ENCODE results near the gene PTGIS.

The PTGIS gene

DNA sequence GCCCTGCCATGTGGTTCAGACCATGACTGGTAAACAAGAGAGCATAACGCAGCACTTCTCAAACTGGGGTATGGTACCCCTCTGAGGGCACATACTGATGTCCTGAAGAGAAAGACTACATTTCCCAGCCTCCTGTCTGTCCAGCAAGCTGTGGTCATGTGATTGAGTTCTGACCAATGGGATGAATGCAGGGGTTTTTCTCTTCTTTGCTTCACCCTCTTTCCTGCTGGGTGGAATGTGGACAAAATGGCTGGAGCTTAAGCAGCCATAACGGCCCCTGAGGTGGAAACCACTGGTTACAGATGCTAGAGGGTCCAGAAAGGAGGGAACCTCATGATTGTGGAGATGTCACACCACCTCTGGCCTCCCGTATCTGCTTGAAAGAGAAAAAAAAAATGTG, 66.0 kb downstream of the PTGIS start:
- no peak for DNase-seq

DNA sequence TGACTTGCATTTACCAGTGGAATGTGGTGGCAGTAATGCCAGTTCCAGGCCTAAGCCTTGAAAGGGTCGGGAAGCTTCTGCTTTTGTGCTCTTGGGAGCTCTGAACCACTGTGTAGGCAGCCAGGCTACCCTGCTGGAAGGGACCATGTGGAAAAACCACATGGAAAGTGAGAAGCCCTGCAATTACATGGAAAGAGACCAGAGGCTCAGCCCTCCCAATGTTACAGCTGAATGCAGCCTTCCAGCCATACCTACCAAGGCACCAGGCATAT, 70.6 kb downstream of the PTGIS start:
- no peak for DNase-seq

- no peak for DNase-seq
Measured at GRCh38 chr20:49496553-49497397, 71.2 kb downstream of the PTGIS start.

DNA sequence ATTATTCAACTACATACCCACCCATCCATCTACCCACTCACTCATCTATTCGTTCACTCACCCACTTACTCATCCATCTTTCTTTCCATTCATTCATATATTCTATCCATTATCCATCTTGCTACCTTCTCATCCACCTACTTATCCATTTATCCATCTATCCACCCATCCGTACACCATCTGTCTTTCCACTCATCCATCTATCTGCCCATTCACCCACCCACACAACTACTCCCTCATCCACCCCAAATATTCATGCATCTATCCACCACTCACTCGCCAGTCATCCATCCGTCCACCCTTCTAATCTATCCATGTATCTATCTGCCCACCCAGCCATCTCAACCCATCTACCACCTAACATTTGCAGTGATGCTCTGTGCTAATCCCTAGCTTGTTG, 71.9 kb downstream of the PTGIS start:
- DNase-seq: no peak

DNA sequence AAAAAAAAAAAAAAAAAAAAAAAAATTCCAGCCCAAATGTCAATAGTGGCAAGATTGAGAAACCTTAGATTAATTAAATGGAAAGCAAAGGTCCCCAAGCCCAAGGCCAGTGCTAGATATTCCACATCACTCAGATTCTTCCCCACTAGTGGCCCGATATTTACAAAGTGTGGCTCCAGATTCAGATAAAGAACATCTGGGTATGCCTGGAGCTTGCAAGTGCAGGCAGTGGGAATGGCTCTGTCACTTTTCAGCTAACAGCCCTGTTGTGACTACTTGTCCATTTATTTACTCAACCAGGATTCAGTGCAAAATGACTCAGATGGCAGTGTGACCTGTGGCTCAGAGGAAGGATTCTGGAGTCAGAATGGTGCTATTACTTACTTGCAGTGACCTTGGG, 77.2 kb downstream of the PTGIS start:
- no peak for DNase-seq

- DNase-seq: no peak
Measured at GRCh38 chr20:49489688-49490087, 78.2 kb downstream of the PTGIS start.

- DNase-seq: no peak
Measured at GRCh38 chr20:49486064-49486463, 81.9 kb downstream of the PTGIS start.

GRCh38 chr20:49485563-49485962, 82.4 kb downstream of the PTGIS start:
- DNase-seq: no peak

DNA sequence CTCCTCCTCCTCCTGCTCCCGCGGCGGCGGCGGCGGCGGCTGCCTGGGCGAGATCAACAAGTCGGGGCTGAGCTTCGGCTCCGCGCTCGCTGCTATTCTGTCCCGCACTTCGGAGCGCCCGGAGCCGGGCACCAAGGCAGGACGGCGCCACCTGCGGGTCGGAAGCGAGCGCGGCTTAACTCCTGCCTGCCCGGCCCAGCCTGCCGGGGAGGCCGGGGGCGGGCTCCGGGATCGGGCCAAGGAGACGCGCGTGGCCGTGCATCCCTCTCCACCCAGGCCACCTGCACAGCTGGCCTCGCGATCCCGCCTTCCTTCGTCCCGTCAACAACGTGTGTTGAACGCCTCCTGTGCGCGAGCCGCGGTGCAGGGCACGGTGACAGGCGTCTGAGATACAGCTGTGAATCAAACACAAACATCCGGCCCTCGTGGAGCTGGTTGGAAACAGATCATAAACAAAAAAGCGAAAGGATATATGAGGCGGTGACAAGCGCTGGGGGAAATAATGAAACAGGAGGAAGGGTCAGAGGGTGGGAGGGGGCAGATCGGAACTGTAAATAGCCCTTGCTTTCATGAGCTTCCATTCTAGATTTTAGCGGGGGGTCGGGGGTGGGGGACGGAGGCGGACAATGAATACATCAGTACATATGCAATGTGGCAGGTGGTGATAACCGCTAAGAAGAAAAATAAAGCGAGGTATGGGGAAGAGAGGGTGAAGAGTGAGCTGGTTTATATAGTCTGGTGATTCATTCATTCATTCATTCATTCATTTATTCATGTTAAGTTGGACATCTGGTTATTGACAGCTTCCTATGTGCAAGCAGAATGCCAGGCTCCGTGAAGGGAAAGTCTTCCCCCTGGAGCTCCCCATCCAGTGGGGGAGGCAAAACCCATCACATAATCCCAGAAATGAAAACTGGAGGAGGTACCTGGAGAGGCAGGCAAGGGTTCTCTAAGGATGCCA, 83.5 kb downstream of the PTGIS start:
- peak in 48 of 51 donors; percentile 12 to 84 (median 56) for DNase-seq

DNA sequence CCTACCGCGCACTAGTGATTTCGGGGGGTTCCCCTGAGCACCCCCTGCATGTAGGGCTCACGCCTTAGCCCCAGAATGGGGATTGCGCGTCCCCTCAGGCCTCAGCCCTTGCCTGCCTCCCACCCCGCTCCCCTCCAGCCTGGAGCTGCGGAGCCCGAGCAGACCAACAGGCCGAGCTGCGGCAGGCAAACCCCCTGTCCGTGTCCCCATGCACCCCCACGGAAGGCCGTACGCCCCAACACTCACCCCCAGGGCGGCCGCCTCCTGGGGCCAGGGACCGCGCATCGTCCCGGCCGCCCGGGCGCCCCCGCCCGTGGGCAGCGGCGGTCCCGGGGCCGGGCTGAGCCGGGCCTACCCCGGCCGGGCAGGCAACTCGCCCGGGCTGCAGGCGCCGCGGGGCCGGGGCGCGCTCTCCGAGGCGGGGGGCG, 84.2 kb downstream of the PTGIS start:
- DNase-seq: peak in 3 of 51 donors; percentile 22 to 55 (median 43)

GRCh38 chr20:49483018-49483695, 84.8 kb downstream of the PTGIS start:
- peak in 6 of 51 donors; percentile 5 to 55 (median 22) for DNase-seq

GRCh38 chr20:49482621-49483017, 85.3 kb downstream of the PTGIS start, which contains the start of gene KCNB1:
Gene KCNB1, minus strand, starts transcription at chr20:49482668. Its CDS starts 188 bp downstream, at chr20:49482480.
- DNase-seq: peak in 27 of 51 donors; percentile 4 to 51 (median 17)

DNA sequence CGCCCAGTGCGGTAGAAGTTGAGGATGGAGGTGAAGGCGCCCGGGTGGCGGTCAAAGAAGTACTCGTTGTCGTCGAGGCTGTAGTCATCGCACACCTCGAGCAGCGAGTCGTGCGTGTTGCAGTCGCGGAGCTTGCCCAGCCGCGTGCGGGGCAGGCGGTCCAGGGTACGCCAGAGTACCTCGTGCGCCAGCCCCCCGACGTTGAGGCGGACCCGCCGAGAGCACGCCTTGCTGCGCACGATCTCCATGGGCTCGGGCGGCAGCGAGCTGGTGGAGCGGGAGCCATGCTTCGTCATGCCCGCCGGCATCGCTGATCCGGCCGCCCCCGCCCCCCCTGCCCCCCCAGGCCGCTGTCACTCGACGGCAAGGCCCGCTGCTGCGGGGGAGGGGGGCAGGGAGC, 85.8 kb downstream of the PTGIS start:
- DNase-seq: no peak

GRCh38 chr20:49481116-49481515, 86.8 kb downstream of the PTGIS start:
- no peak for DNase-seq

DNA sequence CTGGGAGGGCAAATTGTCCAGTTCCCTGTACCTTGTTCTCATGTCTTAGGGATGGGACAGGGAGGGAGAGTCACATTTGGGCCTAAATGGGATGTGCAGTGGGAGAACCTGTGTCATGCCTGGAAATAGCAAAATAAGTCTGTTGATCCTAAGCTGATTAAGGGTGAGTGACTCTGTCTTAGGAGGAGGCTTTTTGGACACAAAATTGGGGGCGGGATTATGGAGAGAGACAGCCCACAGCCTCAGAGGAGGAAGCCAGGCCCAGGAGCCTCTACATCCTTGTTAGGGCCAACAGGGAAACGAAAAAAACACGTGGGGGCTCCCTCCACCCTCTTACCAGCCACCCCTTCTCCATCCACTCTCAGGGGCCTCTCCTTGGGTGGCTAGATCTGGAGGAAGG, 87.7 kb downstream of the PTGIS start:
- DNase-seq: no peak

- peak in 3 of 51 donors; percentile 4 to 7 (median 6) for DNase-seq
Measured at GRCh38 chr20:49479785-49480184, 88.2 kb downstream of the PTGIS start.

GRCh38 chr20:49478754-49479689, 88.9 kb downstream of the PTGIS start:
- no peak for DNase-seq

GRCh38 chr20:49478266-49478665, 89.7 kb downstream of the PTGIS start:
- DNase-seq: no peak

DNA sequence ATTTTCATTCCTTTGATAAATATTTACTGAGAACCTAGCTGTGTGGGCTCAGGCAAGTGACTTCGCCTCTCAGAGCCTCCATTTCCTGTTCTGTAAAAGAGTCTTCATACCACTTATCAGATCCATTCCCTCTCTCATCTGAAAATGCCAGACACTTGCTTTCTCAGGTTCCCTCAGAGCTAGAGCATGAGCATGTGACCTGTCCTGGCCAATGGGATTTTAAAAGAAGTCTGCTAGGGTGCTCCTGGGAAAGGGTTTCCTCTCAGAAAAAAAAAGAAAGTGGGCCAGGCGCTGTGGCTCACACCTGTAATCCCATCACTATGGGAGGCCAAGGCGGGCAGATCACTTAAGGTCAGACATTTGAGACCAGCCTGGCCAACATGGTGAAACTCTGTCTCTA, 90.7 kb downstream of the PTGIS start:
- DNase-seq: no peak

GRCh38 chr20:49476016-49476355, 92.0 kb downstream of the PTGIS start:
- DNase-seq: no peak
